ENCODE data around the gene MXRA5. TPM values are rescaled to one million over a fixed set of nuclear protein-coding genes. Genes with fewer than 3 reads are reported as not detected.

MXRA5 gene
- total RNA-seq, 1 experiment from 2014 or later: 2.8 TPM

GRCh38 chrX:3299636-3300035, 46.8 kb downstream of the MXRA5 start (continued):
- TF ChIP-seq AR (CRISPR knock-in tag; IDR thresholded peaks at IDR 0.05) (no peak), ESRRA (CRISPR knock-in tag; IDR thresholded peaks at IDR 0.05; ENCODE audit: borderline replicate concordance) (no peak), MLX (CRISPR knock-in tag; IDR thresholded peaks at IDR 0.05) (no peak), ZMAT4 (CRISPR knock-in tag; IDR thresholded peaks at IDR 0.05) (no peak), NR1H2 (CRISPR knock-in tag; IDR thresholded peaks at IDR 0.05) (no peak), E2F5 (CRISPR knock-in tag; IDR thresholded peaks at IDR 0.05) (no peak), FOXK1 (CRISPR knock-in tag; IDR thresholded peaks at IDR 0.05) (no peak), ZNF219 (CRISPR knock-in tag; IDR thresholded peaks at IDR 0.05; ENCODE audit: borderline replicate concordance) (no peak), ZNF532 (CRISPR knock-in tag; IDR thresholded peaks at IDR 0.05; ENCODE audit: borderline replicate concordance) (no peak)

GRCh38 chrX:3295731-3296130, 50.7 kb downstream of the MXRA5 start:
- H3K27ac Mint-ChIP-seq: no peak overlapping the region
- TF ChIP-seq ZNF138 (CRISPR knock-in tag; conservative IDR thresholded peaks at IDR 0.05) (no peak), USF1 (CRISPR knock-in tag; IDR thresholded peaks at IDR 0.05) (peak; percentile 93), USF2 (CRISPR knock-in tag; IDR thresholded peaks at IDR 0.05) (peak; percentile 94), NFYB (CRISPR knock-in tag; conservative IDR thresholded peaks at IDR 0.05; ENCODE audit: low read depth) (peak; percentile 39; the same call in 1 of the 2 replicates)
- no peak overlapping the region for H3K4me3 Mint-ChIP-seq
- ChIA-PET CTCF (no interaction called here), POLR2A (no interaction called here)
- DNase-seq (ENCODE audit: low spot score) (peak; percentile 29), ATAC-seq (peak; percentile 79)
- no peaks in the 10 kb centered on the region for H3K36me3 Mint-ChIP-seq
- H3K27me3 Mint-ChIP-seq (ENCODE audit: low read depth): peaks cover 7% of the 10 kb centered on the region
- H3K9me3 Mint-ChIP-seq: 0 out of 2 replicates have a peak, but pooled peaks cover 4% of the 10 kb centered on the region
- peaks cover 11% of the 10 kb centered on the region for H3K4me1 Mint-ChIP-seq

Data from WTC11 (cell line).